A673 (cell line): ENCODE results near the gene MRE11.

Experiments used
- CTCF ChIP-seq: fragments of 300-800, 200-600 bp; sonication (generic); conservative IDR thresholded peaks from 2 replicates; pipeline ENCODE4 v1.5.1; 2017; ENCODE audit warnings: low read depth, mild to moderate bottlenecking, antibody characterized with exemption, low read length, moderate library complexity, mixed read lengths
- EZH2 ChIP-seq: fragments of 200-600 bp; sonication (generic); IDR thresholded peaks from 2 replicates; pipeline ENCODE4 v1.6.1; 2017; ENCODE audit warnings: borderline replicate concordance, low read depth, mild to moderate bottlenecking, mixed read lengths, antibody characterized with exemption, low read length; ENCODE audit not compliant: poor library complexity, severe bottlenecking

DNA sequence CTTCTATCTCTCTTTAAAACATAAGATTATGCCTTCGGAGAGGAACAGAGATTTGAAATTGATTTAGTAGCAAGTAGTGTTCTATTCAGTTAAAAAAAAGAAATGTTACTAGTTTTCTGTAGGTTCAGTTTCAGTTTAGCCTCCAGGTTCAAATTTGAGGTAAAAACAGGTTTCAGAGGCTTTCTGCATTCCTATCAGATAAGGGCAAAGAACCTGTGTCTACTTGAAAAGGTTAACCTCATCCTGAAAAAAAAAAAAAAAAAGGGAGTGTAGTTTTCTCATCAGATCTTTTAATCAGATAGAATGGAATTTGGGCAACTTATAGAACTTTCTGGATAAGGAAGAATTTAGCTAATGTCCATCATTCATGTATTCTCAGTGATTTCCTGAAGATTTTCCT is 30.7 kb upstream of the MRE11 start:
- TF ChIP-seq CTCF (no peak), EZH2 (no peak)
